ENCODE results near the gene SNAPC4. TPM values are rescaled to one million over a fixed set of nuclear protein-coding genes. Genes with fewer than 3 reads are reported as not detected.

The SNAPC4 gene
- total and polyA plus RNA-seq, 4 experiments from 2014 or later: 0.35 to 15.4 (median 7.6) TPM

DNA sequence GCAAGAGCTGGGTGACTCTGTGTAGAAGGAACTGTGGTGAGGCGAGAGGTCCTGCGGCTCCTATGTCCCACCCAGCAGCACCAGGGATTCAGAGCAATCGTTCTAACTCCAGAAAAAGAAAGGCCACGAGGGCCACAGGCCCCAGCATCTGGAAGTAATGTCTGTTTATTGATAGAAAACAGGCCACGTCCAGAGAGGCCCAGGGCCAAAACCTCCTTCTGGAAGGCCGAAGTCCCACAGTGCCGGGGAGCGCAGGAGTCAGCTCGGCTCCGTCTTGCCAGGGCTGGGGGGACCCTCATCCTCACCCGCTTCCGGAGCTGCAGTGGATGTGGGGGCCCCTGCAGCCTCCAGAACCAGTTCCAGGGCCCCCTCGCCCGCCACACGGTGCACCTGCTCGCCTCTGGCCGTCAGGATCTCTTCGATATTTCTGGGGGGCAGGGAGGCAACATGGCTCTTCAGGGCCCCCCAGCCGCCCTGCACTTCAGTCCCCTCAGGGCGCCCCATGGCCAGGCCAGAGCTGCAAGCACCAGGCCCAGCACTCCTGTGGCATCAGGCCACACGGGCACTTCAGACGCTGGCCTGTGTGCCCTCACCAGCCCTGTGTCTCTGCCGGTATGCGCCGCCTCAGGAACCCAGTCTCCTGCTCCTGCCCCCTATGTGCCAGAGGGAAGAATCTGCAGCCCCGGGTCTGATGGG, 38.1 kb downstream of the SNAPC4 start:
- Mint-ChIP-seq H3K27me3 (no peaks in the 10 kb centered on the region), H3K27ac (peak overlapping the region in 2 of 7 donors; percentile 12 to 81), H3K4me1 (peaks cover 0 to 9% (median 0%) of the 10 kb centered on the region in 4 donors), H3K4me3 (peak overlapping the region in 2 of 8 donors; percentile 15 to 69), H3K36me3 (peaks cover 0 to 16% of the 10 kb centered on the region in 2 donors), H3K9me3 (peaks cover 0 to 2% (median 0%) of the 10 kb centered on the region in 8 donors)
- intact Hi-C loops (cut with micrococcal nuclease): no loop called here
- no peak overlapping the region for H3K27ac ChIP-seq (ENCODE audit: low read depth, low read length)
- CTCF ChIA-PET (ENCODE audit: partially characterized antibody): interaction anchor here (1.3 kb wide), 1 partner anchor 78 kb away, joined by 3 read pairs; no protein-coding TSS in a partner anchor
- POLR2A ChIA-PET (ENCODE audit: partially characterized antibody): interaction anchor here (2.0 to 2.8 kb wide), 2 partner anchors 34 to 38 kb away, joined by 6 to 27 read pairs; partner anchors contain the start of genes GPSM1 and SNAPC4
- DNase-seq: no peak
- H3K4me1 ChIP-seq (ENCODE audit: insufficient read depth, low read length): peaks cover 14% of the 10 kb centered on the region
- H3K36me3 ChIP-seq (ENCODE audit: insufficient read depth, low read length): no peaks in the 10 kb centered on the region
- H3K4me3 ChIP-seq (ENCODE audit: low read length in 2 of 2): no peak overlapping the region
- H3K9me3 ChIP-seq (ENCODE audit: control insufficient read depth in 1 of 2, low read length in 2 of 2): no peaks in the 10 kb centered on the region
- H3K27me3 ChIP-seq (ENCODE audit: insufficient read depth, low read length): no peaks in the 10 kb centered on the region

DNA sequence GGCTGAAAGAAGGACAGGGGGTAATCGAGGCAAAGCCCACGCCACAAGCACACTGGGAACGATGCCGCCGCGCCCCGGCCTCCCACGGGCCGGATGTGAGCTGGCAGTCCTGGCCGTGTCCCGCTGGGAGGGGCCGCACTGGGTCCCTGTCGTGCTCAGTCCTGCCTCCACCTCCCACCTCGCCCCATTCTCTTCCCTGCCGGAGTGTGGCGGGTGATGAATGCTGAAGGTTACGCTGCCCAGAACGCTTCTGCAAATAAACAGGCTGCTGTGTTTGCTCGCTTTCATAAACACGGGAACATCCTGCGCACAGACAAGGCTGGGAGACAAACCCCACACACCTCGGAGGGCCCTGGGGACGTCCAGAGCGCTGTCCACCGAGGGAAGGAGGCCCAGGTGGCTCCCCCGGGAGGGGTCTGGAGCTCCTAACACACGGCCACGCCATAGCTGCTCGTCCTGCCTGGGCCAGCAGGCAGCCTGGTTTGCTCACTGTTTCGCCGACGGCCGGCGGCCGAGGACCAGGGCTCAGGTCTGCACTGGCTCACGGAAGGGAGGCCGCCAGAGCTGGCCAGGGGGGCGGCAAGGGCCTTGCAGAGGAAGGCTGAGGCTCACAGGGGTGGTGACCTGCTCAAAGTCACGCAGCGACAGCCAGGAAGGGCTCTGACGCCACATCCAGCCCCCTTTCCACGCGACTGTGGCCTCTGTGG, 38.8 kb downstream of the SNAPC4 start:
- H3K36me3 Mint-ChIP-seq: peaks cover 0 to 16% of the 10 kb centered on the region in 2 donors
- POLR2A ChIA-PET (ENCODE audit: partially characterized antibody): no interaction called here
- no peaks in the 10 kb centered on the region for H3K27me3 ChIP-seq (ENCODE audit: insufficient read depth, low read length)
- H3K4me3 ChIP-seq (ENCODE audit: low read length in 2 of 2): no peak overlapping the region
- H3K27me3 Mint-ChIP-seq: no peaks in the 10 kb centered on the region
- intact Hi-C loops (cut with micrococcal nuclease): no loop called here
- no peaks in the 10 kb centered on the region for H3K36me3 ChIP-seq (ENCODE audit: insufficient read depth, low read length)
- CTCF ChIA-PET (ENCODE audit: partially characterized antibody): no interaction called here
- no peak overlapping the region for H3K4me3 Mint-ChIP-seq
- H3K27ac Mint-ChIP-seq: peak overlapping the region in 1 of 7 donors; percentile 12
- H3K9me3 Mint-ChIP-seq: peaks cover 0 to 2% (median 0%) of the 10 kb centered on the region in 8 donors
- DNase-seq: no peak
- H3K4me1 Mint-ChIP-seq: peaks cover 0 to 9% (median 2%) of the 10 kb centered on the region in 4 donors
- H3K4me1 ChIP-seq (ENCODE audit: insufficient read depth, low read length): peaks cover 14% of the 10 kb centered on the region
- no peak overlapping the region for H3K27ac ChIP-seq (ENCODE audit: low read depth, low read length)
- no peaks in the 10 kb centered on the region for H3K9me3 ChIP-seq (ENCODE audit: control insufficient read depth in 1 of 2, low read length in 2 of 2)

DNA sequence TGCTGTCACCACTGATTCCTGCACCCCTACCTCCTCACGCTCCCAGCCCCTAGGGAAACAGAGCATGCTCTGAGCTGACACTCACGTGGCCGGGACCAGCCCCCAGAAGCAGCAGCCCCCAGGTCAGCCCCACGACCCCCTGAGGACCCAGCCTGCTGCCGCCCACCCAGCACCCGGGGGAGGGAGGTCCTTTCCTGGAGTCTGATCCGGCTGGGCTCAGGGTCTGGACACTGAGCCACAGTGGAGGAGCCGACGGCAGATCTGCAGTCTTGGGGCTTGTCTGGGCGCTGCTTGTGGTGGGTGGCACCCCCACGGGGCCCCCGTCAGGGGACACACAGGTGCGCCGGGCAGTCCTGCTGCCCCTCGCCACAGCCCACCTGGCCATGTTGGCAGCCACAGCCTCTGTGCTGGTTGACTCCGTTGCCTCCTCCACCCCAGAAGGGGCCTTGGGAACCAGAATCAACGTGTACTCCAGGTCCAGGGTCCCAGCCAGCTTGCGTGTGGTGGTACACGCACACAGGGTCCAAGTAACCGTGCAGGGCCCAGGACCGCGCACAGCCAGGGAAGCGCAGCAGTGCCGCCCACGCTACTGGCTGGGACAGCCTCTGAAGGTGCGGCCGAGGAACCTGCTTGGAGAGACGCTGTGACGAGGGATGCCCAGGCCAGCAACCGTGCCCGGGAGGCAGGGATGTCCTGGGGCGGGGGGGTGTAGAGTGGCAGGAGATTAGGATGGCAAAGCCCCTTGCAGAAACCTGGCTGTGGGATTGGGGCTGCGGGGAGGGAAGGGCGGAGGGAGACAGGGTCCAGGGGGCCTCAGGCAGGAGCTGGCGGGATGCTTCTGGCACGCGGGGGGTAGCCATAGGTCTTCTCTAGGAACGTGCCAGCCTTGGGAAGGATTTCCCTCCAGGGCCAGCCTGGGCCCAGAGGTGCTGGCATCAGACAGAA, 39.9 kb downstream of the SNAPC4 start:
- Histone ChIP-seq H3K27ac (ENCODE audit: low read depth, low read length) (no peak overlapping the region), H3K9me3 (ENCODE audit: control insufficient read depth in 1 of 2, low read length in 2 of 2) (no peaks in the 10 kb centered on the region), H3K4me1 (ENCODE audit: insufficient read depth, low read length) (peaks cover 14% of the 10 kb centered on the region), H3K27me3 (ENCODE audit: insufficient read depth, low read length) (no peaks in the 10 kb centered on the region), H3K4me3 (ENCODE audit: low read length in 2 of 2) (no peak overlapping the region), H3K36me3 (ENCODE audit: insufficient read depth, low read length) (no peaks in the 10 kb centered on the region)
- ChIA-PET POLR2A (ENCODE audit: partially characterized antibody) (no interaction called here), CTCF (ENCODE audit: partially characterized antibody) (no interaction called here)
- intact Hi-C loops (cut with micrococcal nuclease): no loop called here
- H3K4me3 Mint-ChIP-seq: no peak overlapping the region
- no peak overlapping the region for H3K27ac Mint-ChIP-seq
- peaks cover 0 to 16% of the 10 kb centered on the region in 2 donors for H3K36me3 Mint-ChIP-seq
- no peaks in the 10 kb centered on the region for H3K27me3 Mint-ChIP-seq
- no peak for DNase-seq
- peaks cover 0 to 9% (median 2%) of the 10 kb centered on the region in 4 donors for H3K4me1 Mint-ChIP-seq
- no peaks in the 10 kb centered on the region for H3K9me3 Mint-ChIP-seq

DNA sequence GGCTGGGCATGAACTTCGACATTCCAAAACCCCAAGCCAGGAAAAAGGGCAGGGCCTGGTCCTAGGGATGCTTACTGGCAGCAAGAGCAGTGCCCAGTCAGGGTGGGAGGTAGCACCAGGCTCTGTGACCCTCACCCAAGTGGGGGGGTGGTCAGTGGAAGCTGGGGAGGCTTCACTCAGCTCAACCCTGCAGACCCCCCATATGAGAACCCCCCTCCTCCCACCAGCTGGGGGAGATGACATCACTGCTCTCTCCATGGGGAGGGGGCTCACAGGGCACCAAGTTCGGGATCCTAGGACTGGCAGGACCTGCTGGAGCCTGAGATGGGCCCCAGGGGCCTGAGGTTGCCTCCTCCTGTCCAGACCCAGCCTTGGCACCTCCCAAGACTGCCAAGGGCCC, 41.1 kb downstream of the SNAPC4 start:
- DNase-seq: no peak
- no peaks in the 10 kb centered on the region for H3K36me3 ChIP-seq (ENCODE audit: insufficient read depth, low read length)
- Mint-ChIP-seq H3K36me3 (peaks cover 0 to 16% of the 10 kb centered on the region in 2 donors), H3K4me1 (peaks cover 0 to 9% (median 2%) of the 10 kb centered on the region in 4 donors), H3K4me3 (no peak overlapping the region), H3K27me3 (no peaks in the 10 kb centered on the region), H3K9me3 (no peaks in the 10 kb centered on the region), H3K27ac (no peak overlapping the region)
- no peak overlapping the region for H3K27ac ChIP-seq (ENCODE audit: low read depth, low read length)
- H3K27me3 ChIP-seq (ENCODE audit: insufficient read depth, low read length): no peaks in the 10 kb centered on the region
- POLR2A ChIA-PET (ENCODE audit: partially characterized antibody): no interaction called here
- intact Hi-C loops (cut with micrococcal nuclease): no loop called here
- H3K4me1 ChIP-seq (ENCODE audit: insufficient read depth, low read length): peaks cover 8% of the 10 kb centered on the region
- CTCF ChIA-PET (ENCODE audit: partially characterized antibody): no interaction called here
- H3K4me3 ChIP-seq (ENCODE audit: low read length in 2 of 2): no peak overlapping the region
- no peaks in the 10 kb centered on the region for H3K9me3 ChIP-seq (ENCODE audit: control insufficient read depth in 1 of 2, low read length in 2 of 2)

DNA sequence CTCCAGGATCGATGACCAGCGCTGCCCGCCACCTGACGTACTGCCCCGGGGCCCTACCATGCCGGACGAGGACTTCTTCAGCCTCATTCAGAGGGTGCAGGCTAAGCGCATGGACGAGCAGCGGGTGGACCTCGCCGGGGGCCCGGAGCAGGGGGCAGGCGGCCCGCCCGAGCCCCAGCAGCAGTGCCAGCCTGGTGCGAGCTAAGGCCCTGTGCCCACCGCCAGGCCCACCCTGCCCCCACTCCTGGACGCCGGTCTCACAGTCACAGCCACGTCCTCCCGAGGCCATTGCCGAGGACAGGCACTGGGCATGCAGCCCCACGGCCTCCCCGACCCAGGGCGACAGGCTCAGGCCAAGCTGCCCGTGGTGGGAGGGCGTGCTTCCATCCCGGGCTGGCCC, 42.0 kb downstream of the SNAPC4 start:
- Mint-ChIP-seq H3K9me3 (no peaks in the 10 kb centered on the region), H3K4me1 (peaks cover 0 to 7% (median 2%) of the 10 kb centered on the region in 4 donors), H3K27me3 (no peaks in the 10 kb centered on the region), H3K36me3 (peaks cover 0 to 15% of the 10 kb centered on the region in 2 donors), H3K4me3 (no peak overlapping the region), H3K27ac (no peak overlapping the region)
- intact Hi-C loops (cut with micrococcal nuclease): no loop called here
- no peak overlapping the region for H3K27ac ChIP-seq (ENCODE audit: low read depth, low read length)
- DNase-seq: no peak
- ChIA-PET CTCF (ENCODE audit: partially characterized antibody) (no interaction called here), POLR2A (ENCODE audit: partially characterized antibody) (no interaction called here)
- H3K9me3 ChIP-seq (ENCODE audit: control insufficient read depth in 1 of 2, low read length in 2 of 2): no peaks in the 10 kb centered on the region
- H3K36me3 ChIP-seq (ENCODE audit: insufficient read depth, low read length): no peaks in the 10 kb centered on the region
- H3K4me3 ChIP-seq (ENCODE audit: low read length in 2 of 2): no peak overlapping the region
- no peaks in the 10 kb centered on the region for H3K27me3 ChIP-seq (ENCODE audit: insufficient read depth, low read length)
- peaks cover 6% of the 10 kb centered on the region for H3K4me1 ChIP-seq (ENCODE audit: insufficient read depth, low read length)

DNA sequence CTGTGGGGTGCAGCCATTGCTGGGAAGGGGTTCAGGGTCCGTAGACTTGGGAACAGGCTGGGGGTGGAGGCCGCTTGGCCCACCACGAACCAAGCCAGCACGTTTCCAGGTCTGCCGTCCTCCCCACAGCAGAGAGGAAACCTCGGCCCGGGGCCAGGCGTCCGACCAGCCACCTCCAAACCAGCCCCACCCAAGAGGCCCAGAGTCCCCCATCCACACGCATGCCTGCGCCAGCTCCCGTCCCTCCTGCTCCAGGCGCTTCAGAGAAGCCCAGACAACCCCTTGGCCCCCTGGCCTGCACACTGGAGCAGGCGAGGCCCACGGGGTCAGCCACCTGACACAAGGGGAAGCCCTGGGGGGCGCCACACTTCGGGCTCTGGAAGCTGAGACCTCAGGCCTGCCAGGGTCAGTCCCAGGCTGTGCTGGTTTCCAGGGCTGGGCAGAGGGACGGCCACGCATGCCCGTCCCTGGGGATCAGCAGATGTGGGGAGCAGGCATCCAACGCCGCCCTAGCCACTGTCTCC, 42.7 kb downstream of the SNAPC4 start:
- DNase-seq: no peak
- Histone ChIP-seq H3K4me3 (ENCODE audit: low read length in 2 of 2) (no peak overlapping the region), H3K27ac (ENCODE audit: low read depth, low read length) (no peak overlapping the region), H3K9me3 (ENCODE audit: control insufficient read depth in 1 of 2, low read length in 2 of 2) (no peaks in the 10 kb centered on the region), H3K27me3 (ENCODE audit: insufficient read depth, low read length) (no peaks in the 10 kb centered on the region), H3K4me1 (ENCODE audit: insufficient read depth, low read length) (no peaks in the 10 kb centered on the region), H3K36me3 (ENCODE audit: insufficient read depth, low read length) (no peaks in the 10 kb centered on the region)
- no peaks in the 10 kb centered on the region for H3K9me3 Mint-ChIP-seq
- H3K27me3 Mint-ChIP-seq: no peaks in the 10 kb centered on the region
- H3K36me3 Mint-ChIP-seq: peaks cover 0 to 9% of the 10 kb centered on the region in 2 donors
- CTCF ChIA-PET (ENCODE audit: partially characterized antibody): no interaction called here
- no peak overlapping the region for H3K4me3 Mint-ChIP-seq
- no peak overlapping the region for H3K27ac Mint-ChIP-seq
- intact Hi-C loops (cut with micrococcal nuclease): no loop called here
- peaks cover 0 to 4% (median 0%) of the 10 kb centered on the region in 4 donors for H3K4me1 Mint-ChIP-seq
- POLR2A ChIA-PET (ENCODE audit: partially characterized antibody): no interaction called here

All from CD4-positive, alpha-beta memory T cell (primary cell).